ENCODE results near the gene PCDHGA10. TPM values are rescaled to one million over a fixed set of nuclear protein-coding genes. Genes with fewer than 3 reads are reported as not detected.
A peak's percentile ranks its signal among the peaks of the same experiment; 100 is the strongest.
"Not testable (repeated sequence)": the region's sequence is repeated elsewhere in the genome, so short reads cannot be mapped to it uniquely, and the experiment has no call there.

The PCDHGA10 gene
- total RNA-seq, 4 donors from 2014 or later, result 4.0 to 6.5 (median 6.1) TPM

GRCh38 chr5:141407790-141408505 is 4.8 kb upstream of the PCDHGA10 start, which contains the start of gene PCDHGB6:
TSS of gene PCDHGB6 (plus strand) at chr5:141408021. CDS start at chr5:141408203, 182 bp downstream.
- TF ChIP-seq CTCF (IDR thresholded peaks at IDR 0.05), result peak; percentile 32 to 42 (median 39)
- Histone ChIP-seq H3K9me3 (peaks cover 56 to 96% of the 10 kb centered on the region in 2 donors), H3K27me3 (peaks cover 29% of the 10 kb centered on the region), H3K4me3 (peak within 1 kb of the TSS in 1 of 4 donors; percentile 37)
- not testable (repeated sequence) for H3K36me3 ChIP-seq, H3K27ac ChIP-seq, H3K4me1 ChIP-seq
- intact Hi-C loops (cut with DNase I; ENCODE audit: low total_unique reads) (loop anchor here (10.0 kb wide), 1 partner anchor 117 kb away; no protein-coding TSS in a partner anchor), in situ Hi-C loops (cut with MboI; ENCODE audit: low pct_ligation_motif_present in 1 of 4, low pct_unique_long_range_greater_than_20kb in 1 of 4, low sequenced_read_pairs in 3 of 4) (loop anchor here in 1 of 4 donors (10.0 kb wide), 1 partner anchor 157 kb away; no protein-coding TSS in a partner anchor)
- WGBS, 2 donors (ENCODE audit: low coverage in 1 of 2), result 21 to 45% methylated on average over 9 to 51 of the region's 51 CpGs
- peak; percentile 26 for DNase-seq

GRCh38 chr5:141409598-141410306 is 3.0 kb upstream of the PCDHGA10 start:
- intact Hi-C loops (cut with DNase I; ENCODE audit: low total_unique reads) (loop anchor here (10.0 kb wide), 2 partner anchors 115 to 155 kb away; no protein-coding TSS in a partner anchor), in situ Hi-C loops (cut with MboI; ENCODE audit: low pct_ligation_motif_present in 1 of 4, low pct_unique_long_range_greater_than_20kb in 1 of 4, low sequenced_read_pairs in 3 of 4) (loop anchor here in 2 of 4 donors (10.0 kb wide), 2 partner anchors 145 to 155 kb away; no protein-coding TSS in a partner anchor)
- H3K27ac ChIP-seq, result no peak overlapping the region
- no peaks in the 10 kb centered on the region for H3K36me3 ChIP-seq
- H3K9me3 ChIP-seq, result peaks cover 50 to 94% of the 10 kb centered on the region in 2 donors
- no peaks in the 10 kb centered on the region for H3K4me1 ChIP-seq
- no peak for TF ChIP-seq POLR2AphosphoS5 (IDR thresholded peaks at IDR 0.05)
- no peak for TF ChIP-seq CTCF (IDR thresholded peaks at IDR 0.05)
- no peak for TF ChIP-seq POLR2A (IDR thresholded peaks at IDR 0.05)
- no peak for TF ChIP-seq EP300 (IDR thresholded peaks at IDR 0.05; ENCODE audit: low read depth)
- no peak for DNase-seq
- WGBS, 2 donors (ENCODE audit: low coverage in 1 of 2), result 42 to 66% methylated on average over 4 to 51 of the region's 64 CpGs
- peaks cover 23% of the 10 kb centered on the region for H3K27me3 ChIP-seq
- no peak overlapping the region for H3K4me3 ChIP-seq

DNA sequence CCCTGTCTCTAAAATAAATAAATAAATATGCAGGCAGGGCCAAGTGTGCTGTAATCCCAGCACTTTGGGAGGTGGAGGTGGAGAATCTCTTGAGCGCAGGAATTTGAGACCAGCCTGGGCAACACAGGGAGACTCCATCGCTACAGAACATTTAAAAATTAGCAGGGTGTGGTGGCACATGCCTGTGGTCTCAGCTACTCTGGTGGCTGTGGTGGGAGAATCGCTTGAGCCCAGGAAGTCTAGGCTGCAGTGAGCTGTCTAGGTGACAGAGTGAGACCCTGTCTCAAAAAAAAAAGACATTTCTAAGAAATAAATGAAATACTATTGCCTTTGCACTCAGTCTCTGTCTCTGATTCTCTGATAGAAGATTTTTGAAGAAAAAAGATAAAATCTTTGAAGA is 1.2 kb upstream of the PCDHGA10 start:
- no peaks in the 10 kb centered on the region for H3K36me3 ChIP-seq
- WGBS, 2 donors (ENCODE audit: low coverage in 1 of 2), result 62 to 76% methylated on average over 3 of the region's 3 CpGs
- H3K9me3 ChIP-seq, result peaks cover 49 to 92% of the 10 kb centered on the region in 2 donors
- peaks cover 19% of the 10 kb centered on the region for H3K27me3 ChIP-seq
- TF ChIP-seq POLR2A (IDR thresholded peaks at IDR 0.05) (no peak), POLR2AphosphoS5 (IDR thresholded peaks at IDR 0.05) (no peak), CTCF (IDR thresholded peaks at IDR 0.05) (no peak), EP300 (IDR thresholded peaks at IDR 0.05; ENCODE audit: low read depth) (no peak)
- no peak for DNase-seq
- intact Hi-C loops (cut with DNase I; ENCODE audit: low total_unique reads) (loop anchor here (10.0 kb wide), 1 partner anchor 153 kb away; no protein-coding TSS in a partner anchor), in situ Hi-C loops (cut with MboI; ENCODE audit: low pct_ligation_motif_present in 1 of 4, low pct_unique_long_range_greater_than_20kb in 1 of 4, low sequenced_read_pairs in 3 of 4) (loop anchor here in 1 of 4 donors (10.0 kb wide), 1 partner anchor 143 kb away; no protein-coding TSS in a partner anchor)
- no peak overlapping the region for H3K27ac ChIP-seq
- H3K4me3 ChIP-seq, result no peak overlapping the region
- H3K4me1 ChIP-seq, result no peaks in the 10 kb centered on the region

- Histone ChIP-seq H3K4me3 (peak overlapping the region in 3 of 4 donors; percentile 16 to 44 (median 18)), H3K27ac (peak overlapping the region in 1 of 4 donors; percentile 2), H3K4me1 (no peaks in the 10 kb centered on the region), H3K9me3 (peaks cover 55 to 94% of the 10 kb centered on the region in 2 donors), H3K27me3 (peaks cover 8% of the 10 kb centered on the region), H3K36me3 (no peaks in the 10 kb centered on the region)
- DNase-seq, result no peak
- 37 to 46% methylated on average over 2 to 25 of the region's 25 CpGs for WGBS, 2 donors (ENCODE audit: low coverage in 1 of 2)
- in situ Hi-C loops (cut with MboI; ENCODE audit: low pct_ligation_motif_present in 1 of 4, low pct_unique_long_range_greater_than_20kb in 1 of 4, low sequenced_read_pairs in 3 of 4) (loop anchor here in 1 of 4 donors (10.0 kb wide), 1 partner anchor 141 kb away; no protein-coding TSS in a partner anchor), intact Hi-C loops (cut with DNase I; ENCODE audit: low total_unique reads) (loop anchor here (10.0 kb wide), 1 partner anchor 151 kb away; no protein-coding TSS in a partner anchor)
- TF ChIP-seq EP300 (IDR thresholded peaks at IDR 0.05; ENCODE audit: low read depth) (no peak), CTCF (IDR thresholded peaks at IDR 0.05) (no peak), POLR2A (IDR thresholded peaks at IDR 0.05) (no peak), POLR2AphosphoS5 (IDR thresholded peaks at IDR 0.05) (no peak)
Observed at GRCh38 chr5:141413540-141414069, 818 bp downstream of the PCDHGA10 start.

- not testable (repeated sequence) for H3K27me3 ChIP-seq, H3K4me3 ChIP-seq
- intact Hi-C loops (cut with DNase I; ENCODE audit: low total_unique reads), result loop anchor here (10.0 kb wide), 1 partner anchor 150 kb away; no protein-coding TSS in a partner anchor
Observed at GRCh38 chr5:141414548-141415274, 1.9 kb downstream of the PCDHGA10 start.

More at GRCh38 chr5:141414548-141415274, 1.9 kb downstream of the PCDHGA10 start:
- not testable (repeated sequence) for H3K36me3 ChIP-seq, DNase-seq, H3K4me1 ChIP-seq, H3K27ac ChIP-seq
- peaks cover 55 to 94% of the 10 kb centered on the region in 2 donors for H3K9me3 ChIP-seq
- in situ Hi-C loops (cut with MboI; ENCODE audit: low pct_ligation_motif_present in 1 of 4, low pct_unique_long_range_greater_than_20kb in 1 of 4, low sequenced_read_pairs in 3 of 4), result loop anchor here in 1 of 4 donors (10.0 kb wide), 1 partner anchor 140 kb away; no protein-coding TSS in a partner anchor
- 56% methylated on average over 34 of the region's 46 CpGs; no CpG with 5 or more reads in 1 of the 2 donors for WGBS, 2 donors (ENCODE audit: low coverage in 1 of 2)

Data from transverse colon (tissue), 4 donors.